COLO668 (cell line): Measurements from ENCODE around the gene PXDN.

Source experiments
- DNase-seq: peaks from one replicate; lab custom pipeline; 2025; ENCODE audit not compliant: unreplicated experiment; lab: John Stamatoyannopoulos, UW

PXDN gene

GRCh38 chr2:1617425-1618021 lies 126.8 kb downstream of the PXDN start:
- no peak for DNase-seq

- no peak for DNase-seq
These were observed 129.8 kb downstream of the PXDN start for GRCh38 chr2:1614564-1614963.

- no peak for DNase-seq
These were observed 130.5 kb downstream of the PXDN start for GRCh38 chr2:1613731-1614354.

GRCh38 chr2:1613078-1613445 lies 131.3 kb downstream of the PXDN start:
- DNase-seq, result no peak

GRCh38 chr2:1612391-1613077 lies 131.8 kb downstream of the PXDN start:
- no peak for DNase-seq

- DNase-seq, result no peak
These were observed 132.4 kb downstream of the PXDN start for GRCh38 chr2:1611886-1612285.

GRCh38 chr2:1610096-1610485 lies 134.2 kb downstream of the PXDN start:
- no peak for DNase-seq

- no peak for DNase-seq
These were observed 134.7 kb downstream of the PXDN start for GRCh38 chr2:1609485-1610095.

GRCh38 chr2:1609040-1609439 lies 135.3 kb downstream of the PXDN start:
- no peak for DNase-seq

GRCh38 chr2:1607971-1608688 lies 136.2 kb downstream of the PXDN start:
- no peak for DNase-seq

GRCh38 chr2:1607236-1607920 lies 136.9 kb downstream of the PXDN start:
- no peak for DNase-seq

- DNase-seq, result no peak
These were observed 137.7 kb downstream of the PXDN start for GRCh38 chr2:1606421-1607235.

GRCh38 chr2:1606046-1606400 lies 138.3 kb downstream of the PXDN start:
- no peak for DNase-seq

- no peak for DNase-seq
These were observed 138.9 kb downstream of the PXDN start for GRCh38 chr2:1605102-1606045.

- no peak for DNase-seq
These were observed 140.8 kb downstream of the PXDN start for GRCh38 chr2:1603521-1603920.

GRCh38 chr2:1603059-1603458 lies 141.3 kb downstream of the PXDN start:
- no peak for DNase-seq

- DNase-seq, result no peak
These were observed 141.9 kb downstream of the PXDN start for GRCh38 chr2:1602278-1603010.

- no peak for DNase-seq
These were observed 142.6 kb downstream of the PXDN start for GRCh38 chr2:1601471-1602277.
